ENCODE results near the gene KCNAB1. TPM values are rescaled to one million over a fixed set of nuclear protein-coding genes. Genes with fewer than 3 reads are reported as not detected.

KCNAB1 gene
- total RNA-seq, 1 donor from 2014 or later, result 6.3 TPM

DNA sequence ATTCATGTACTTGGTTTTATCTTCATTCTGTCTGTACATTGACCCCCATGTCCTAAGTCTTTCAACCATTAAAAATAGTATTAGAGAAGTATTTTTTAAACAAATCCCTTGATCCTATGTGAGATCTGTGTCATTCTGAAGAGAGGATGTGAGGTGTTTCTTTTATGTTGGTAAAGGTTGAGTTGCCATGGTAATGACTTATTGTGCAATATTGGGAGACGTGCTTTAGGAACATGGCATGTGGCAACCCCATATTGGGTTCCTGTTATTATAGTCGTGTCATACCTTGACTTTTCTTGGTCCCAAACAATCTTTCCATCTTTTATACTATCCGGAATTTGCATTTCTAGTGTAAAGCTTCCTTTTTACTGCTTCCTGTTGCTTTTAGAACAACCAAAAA, 203.1 kb downstream of the KCNAB1 start:
- DNase-seq, result no peak

DNA sequence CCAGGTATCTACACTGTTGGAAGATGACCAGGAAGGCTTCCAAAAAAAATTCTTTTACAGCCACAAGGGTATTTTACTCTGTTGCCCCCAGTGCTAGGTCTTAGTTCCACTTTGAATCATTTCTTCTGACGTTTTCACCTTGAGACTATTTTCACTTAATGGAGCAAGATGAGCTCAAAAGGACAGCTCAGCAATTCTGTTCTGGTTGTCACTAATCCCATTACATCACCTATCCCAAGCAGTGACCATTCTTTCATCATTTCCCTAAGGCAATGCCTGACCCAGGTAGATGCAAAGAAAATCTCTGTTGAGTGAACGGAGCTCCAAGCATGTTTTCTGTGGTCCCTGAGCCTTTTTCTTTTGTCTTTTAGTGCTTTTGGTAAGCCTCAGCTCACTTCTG, 210.0 kb downstream of the KCNAB1 start:
- no peak for DNase-seq

DNA sequence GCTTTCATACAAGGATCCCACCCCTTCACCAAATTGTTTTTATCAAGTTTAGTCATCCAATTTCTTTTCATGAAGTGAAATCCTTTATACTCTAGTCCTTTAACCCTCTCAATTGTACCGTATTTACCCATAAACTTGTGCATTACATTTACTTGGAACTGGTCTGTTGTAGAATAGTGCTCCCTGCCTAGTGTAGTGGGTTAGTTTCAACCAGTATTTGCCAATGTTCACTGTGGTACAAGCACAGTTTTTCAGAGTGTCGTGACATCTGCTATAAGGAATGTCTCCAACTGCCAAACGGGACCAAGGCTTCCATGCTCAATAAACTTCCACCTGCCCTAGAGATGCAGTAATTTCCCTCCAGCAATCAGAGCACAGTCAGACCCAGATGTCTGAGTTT, 211.9 kb downstream of the KCNAB1 start:
- DNase-seq, result no peak

GRCh38 chr3:156334841-156335545, 214.6 kb downstream of the KCNAB1 start:
- DNase-seq, result no peak

- no peak for DNase-seq
These were observed 219.1 kb downstream of the KCNAB1 start for GRCh38 chr3:156339491-156339890.

GRCh38 chr3:156341332-156341731, 221.0 kb downstream of the KCNAB1 start:
- no peak for DNase-seq

DNA sequence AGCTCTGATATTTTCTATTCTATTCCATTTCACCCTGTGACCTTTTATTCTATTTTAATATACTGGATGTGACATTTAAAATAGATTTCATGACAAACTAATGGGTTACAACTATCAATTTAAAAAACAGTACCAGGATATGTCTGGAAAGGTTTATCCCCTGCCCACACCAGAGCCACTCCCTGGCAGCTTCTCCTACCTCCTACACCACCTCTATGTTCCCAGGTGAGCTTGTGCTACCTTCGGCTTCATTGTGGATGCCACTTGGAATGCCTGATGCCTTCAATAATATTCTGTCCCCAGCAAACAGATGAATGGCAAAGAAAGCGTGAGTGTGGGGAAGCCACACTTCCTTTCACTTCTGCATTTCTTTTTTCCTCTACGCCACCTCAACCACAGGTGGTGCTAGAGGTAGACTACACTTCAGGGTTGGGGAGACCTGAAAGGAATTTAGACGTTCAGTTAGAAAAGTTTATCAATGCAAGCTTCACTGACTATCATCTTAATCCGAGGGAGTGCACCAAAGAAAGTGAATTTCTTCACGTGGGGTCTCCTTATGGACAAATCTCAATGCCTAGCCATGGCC, 221.5 kb downstream of the KCNAB1 start:
- DNase-seq, result no peak

DNA sequence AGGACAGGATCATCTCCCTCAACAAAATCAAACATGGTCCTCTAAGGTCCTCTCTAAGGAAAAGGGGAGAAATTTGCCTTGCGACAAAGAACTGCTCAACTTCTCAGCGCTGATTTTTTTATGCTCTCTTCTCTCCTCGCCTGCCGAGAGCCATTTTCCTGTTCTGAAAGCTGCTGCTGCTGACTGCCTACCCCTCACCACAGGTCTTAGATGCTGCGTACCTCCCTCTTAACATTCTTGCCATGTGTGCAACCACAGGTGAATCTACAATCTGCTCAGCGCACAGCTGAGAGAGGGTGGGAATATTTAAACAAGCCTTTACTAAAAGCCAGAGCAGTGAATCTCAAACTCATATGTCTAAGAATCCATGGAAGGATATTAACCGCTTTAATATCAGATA, 223.8 kb downstream of the KCNAB1 start:
- DNase-seq, result no peak

GRCh38 chr3:156349111-156349510, 228.7 kb downstream of the KCNAB1 start:
- DNase-seq, result no peak

DNA sequence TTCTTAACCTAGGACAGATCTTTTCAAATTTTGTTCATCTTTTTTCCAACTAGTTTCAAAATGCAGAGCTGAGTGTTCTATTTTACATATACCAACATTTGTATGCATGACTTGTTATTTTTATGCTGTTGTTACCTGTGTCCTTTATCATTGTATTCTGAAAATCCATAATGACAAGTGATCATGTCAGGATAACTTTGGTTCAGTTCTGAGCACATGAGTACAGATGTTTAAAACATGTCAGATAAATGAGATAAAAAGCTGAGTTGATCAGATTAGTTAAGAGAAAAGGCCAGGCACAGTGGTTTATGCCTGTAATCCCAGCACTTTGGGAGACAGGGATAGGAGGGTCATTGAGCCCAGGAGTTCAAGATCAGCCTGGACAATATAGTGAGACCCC, 229.6 kb downstream of the KCNAB1 start:
- DNase-seq, result no peak

DNA sequence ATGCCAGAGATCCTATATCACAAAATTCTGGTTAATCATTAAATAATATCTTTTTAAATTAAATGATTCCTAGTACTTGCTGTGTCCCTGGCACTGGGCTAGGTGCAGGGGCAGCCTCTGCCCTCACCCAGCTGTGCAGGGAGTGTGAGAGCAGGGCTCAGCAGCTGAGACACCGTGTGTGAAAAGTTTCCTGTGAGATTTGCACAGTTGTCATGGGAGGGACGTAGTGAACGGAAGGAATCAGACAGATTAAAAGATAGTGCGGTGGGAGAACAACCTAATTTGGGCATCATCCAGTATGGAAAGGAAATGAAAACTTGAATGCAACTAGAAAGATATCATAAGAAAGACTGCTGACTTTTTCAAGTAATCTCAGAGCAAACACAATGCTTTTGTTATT, 230.4 kb downstream of the KCNAB1 start:
- no peak for DNase-seq

- DNase-seq, result no peak
These were observed 231.4 kb downstream of the KCNAB1 start for GRCh38 chr3:156351783-156352182.

DNA sequence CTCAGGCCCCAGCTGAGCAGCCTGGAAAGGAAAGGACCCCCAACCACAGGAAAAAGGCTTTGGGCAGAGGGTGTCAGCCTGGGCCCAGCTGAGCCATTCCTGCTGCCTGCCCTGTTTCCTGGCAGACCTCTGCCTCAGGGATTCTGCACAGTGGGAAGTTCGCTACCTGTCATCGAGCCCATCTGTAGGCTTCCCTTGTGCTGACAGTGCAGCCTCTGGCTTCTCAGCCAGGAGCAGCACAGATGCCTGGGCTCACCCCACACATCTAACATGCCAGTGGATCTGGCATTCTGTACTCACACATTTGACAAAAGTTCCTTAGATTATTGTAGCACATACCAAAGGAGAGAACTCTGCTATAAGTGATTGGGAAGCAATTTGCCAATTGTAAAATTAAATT, 232.3 kb downstream of the KCNAB1 start:
- no peak for DNase-seq

GRCh38 chr3:156353563-156353962, 233.2 kb downstream of the KCNAB1 start:
- DNase-seq, result no peak

DNA sequence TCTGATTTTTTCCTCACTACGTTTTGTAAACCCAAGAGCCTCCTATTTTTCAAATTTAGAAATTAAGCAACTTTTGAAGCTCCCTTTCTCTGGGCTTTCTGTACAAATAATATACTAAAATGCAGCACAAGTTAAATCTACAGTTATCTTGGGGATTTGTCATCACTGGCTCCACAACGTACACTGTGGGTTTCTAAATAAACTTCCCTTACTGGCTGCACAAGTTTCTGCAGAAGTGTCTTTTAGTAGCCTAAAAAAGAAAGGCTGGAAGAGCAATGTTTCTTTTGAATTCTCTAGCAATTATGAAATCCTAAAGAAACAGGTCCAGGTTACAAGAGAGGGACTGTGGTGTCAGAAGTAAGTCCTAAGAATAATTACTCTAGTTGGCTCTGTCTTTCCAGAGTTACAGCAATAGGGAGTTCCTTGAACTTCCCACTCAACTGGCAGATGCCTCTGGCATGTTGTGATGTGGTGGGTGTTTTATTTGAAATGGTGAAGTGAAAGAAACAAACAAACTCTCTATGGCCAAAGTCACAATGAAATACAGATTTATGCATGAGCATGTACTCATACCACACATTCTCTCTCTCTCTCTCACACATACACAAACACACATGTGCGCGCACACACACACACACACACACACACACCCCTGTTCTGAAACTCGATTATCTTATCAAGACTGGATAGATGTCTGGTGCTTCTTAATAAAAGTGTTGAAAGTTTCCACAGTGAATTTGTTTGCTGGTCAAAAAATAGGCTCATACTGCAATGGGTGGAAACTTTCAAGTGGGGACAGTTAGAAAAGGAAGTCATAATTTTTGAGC, 236.4 kb downstream of the KCNAB1 start:
- DNase-seq, result peak; percentile 30

GRCh38 chr3:156358232-156358631, 237.9 kb downstream of the KCNAB1 start:
- DNase-seq, result no peak

DNA sequence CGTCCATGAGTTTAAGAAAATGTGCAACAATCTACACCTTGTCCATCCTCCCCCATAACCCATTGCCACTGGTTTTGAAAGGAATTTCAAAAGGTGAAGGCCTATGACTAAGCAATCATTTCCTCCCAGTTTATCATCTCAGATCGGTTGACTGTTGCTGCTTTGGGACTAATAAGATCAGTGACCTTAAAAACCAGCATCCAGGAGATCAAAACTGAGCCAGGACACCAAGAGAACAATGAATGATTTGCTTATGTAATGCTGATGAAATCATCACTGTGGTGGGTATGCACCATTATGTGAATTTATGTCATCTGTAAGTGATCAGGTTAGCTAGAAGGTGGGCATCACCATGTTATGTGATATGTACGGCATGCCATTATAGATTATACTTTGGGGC, 239.0 kb downstream of the KCNAB1 start:
- no peak for DNase-seq

- DNase-seq, result no peak
These were observed 239.7 kb downstream of the KCNAB1 start for GRCh38 chr3:156360083-156360482.

DNA sequence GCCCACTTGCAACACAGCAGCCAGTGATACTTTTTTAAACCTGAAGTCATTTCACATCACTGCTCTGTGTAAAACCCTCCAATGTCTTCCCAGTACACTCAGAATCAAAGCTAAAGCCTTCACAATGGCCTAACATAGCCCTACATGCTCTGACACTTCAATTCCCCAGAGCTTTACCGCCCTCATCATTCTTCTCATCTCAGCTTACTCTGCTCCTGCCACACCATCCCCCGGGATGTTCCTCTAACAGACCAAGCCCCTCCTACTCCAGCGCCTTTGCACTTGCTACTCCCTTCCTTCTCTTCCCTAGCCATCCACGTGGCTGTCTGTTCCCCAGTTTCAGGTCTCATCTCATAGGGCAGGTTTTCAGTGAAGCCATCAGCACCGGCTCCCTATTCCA, 240.6 kb downstream of the KCNAB1 start:
- no peak for DNase-seq

DNA sequence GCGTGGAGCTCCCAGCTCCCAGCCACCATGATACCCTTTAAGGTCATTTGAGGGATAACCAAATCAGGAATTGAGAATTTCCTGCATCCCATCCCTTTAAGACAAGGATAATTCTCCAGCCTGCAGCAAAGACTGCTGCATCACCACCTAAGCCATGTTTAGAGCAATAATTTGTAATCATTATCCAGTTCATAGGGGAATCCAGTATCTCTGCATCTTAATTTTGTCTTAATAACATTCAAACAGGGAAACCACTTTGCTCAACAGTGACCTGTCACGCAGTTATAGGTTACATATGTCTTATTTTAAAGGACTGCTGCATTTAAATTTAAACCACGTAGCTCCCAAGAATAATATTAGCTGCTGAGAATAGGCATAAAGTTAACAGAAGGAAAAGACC, 246.2 kb downstream of the KCNAB1 start:
- DNase-seq, result no peak

GRCh38 chr3:156368189-156368588, 247.8 kb downstream of the KCNAB1 start:
- DNase-seq, result no peak

DNA sequence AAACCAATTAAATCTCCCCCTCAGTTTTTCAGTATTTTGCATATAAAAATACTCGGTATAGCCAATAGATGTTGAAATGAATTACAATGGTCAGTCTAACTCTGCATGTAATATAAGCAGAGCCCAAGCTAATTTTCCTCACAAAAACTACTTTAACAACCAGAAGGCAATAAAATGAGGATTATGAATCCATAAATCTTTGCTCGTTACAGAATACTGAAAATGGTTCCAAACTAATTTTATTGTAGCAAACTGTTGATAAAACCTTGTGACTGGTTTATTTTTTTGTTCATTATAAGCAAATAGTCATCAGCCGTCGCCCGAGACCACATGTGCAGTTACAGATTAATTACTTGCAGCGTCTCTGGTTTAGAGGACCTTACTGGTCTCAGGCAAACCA, 251.3 kb downstream of the KCNAB1 start:
- no peak for DNase-seq

DNA sequence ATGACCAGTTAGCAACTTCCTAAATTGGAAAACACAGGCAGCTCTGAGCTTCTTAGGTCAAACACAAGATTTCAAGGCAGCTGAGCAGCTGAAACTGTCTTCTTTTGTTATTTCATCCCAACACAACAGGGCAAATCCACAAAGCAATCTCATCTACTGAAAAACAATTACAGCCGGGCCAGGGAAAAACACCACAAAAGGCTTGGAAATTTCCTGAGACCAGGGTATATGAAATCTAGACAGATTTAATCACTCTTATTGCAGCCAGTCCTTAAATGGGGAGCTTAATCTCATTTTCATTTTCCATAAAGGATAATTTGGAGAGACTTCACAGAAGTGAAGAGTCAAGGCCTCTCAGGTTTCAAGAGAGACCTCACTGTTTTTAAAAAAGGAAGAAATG, 252.7 kb downstream of the KCNAB1 start:
- DNase-seq, result no peak

GRCh38 chr3:156373654-156374053, 253.3 kb downstream of the KCNAB1 start:
- no peak for DNase-seq
